PC-9 (cell line): ENCODE data around the gene CLASP1.

Experiments
- CTCF ChIP-seq: fragments of 200-600 bp; sonication (generic); conservative IDR thresholded peaks from 2 replicates; pipeline ENCODE4 v1.6.1; 2017; ENCODE audit warnings: mixed run types, antibody characterized with exemption, mild to moderate bottlenecking, moderate library complexity
- EZH2 ChIP-seq: fragments of 200-600 bp; sonication (generic); IDR thresholded peaks from 2 replicates; pipeline ENCODE4 v1.8.0; 2017; ENCODE audit warnings: antibody characterized with exemption, low read depth

GRCh38 chr2:121429119-121429903, 220.0 kb downstream of the CLASP1 start:
- TF ChIP-seq CTCF (no peak), EZH2 (no peak)
